ENCODE data around the gene ZFPL1. TPM values are rescaled to one million over a fixed set of nuclear protein-coding genes. Genes with fewer than 3 reads are reported as not detected.

Gene ZFPL1
- total and polyA plus RNA-seq, 4 donors: 34.5 to 45.8 (median 35.2) TPM

GRCh38 chr11:65064847-65065240 lies 19.2 kb upstream of the ZFPL1 start:
- H3K36me3 ChIP-seq (ENCODE audit: control insufficient read depth in 4 of 4, insufficient read depth in 4 of 4, low read length in 4 of 4): no peaks in the 10 kb centered on the region
- TF ChIP-seq CTCF (IDR thresholded peaks at IDR 0.05; ENCODE audit: control extremely low read depth, extremely low read depth): no peak
- DNase-seq (no peak), ATAC-seq (ENCODE audit: insufficient read depth, low FRiP score) (no peak)
- H3K4me3 ChIP-seq: no peak overlapping the region
- WGBS, 2 donors: 90 to 92% methylated on average over 4 of the region's 4 CpGs
- no peak overlapping the region for H3K9ac ChIP-seq (ENCODE audit: insufficient read depth in 1 of 2, low read length in 2 of 2)
- no peaks in the 10 kb centered on the region for H3K4me1 ChIP-seq (ENCODE audit: control insufficient read depth in 5 of 5, insufficient read depth in 5 of 5, low read length in 5 of 5)
- H3K9me3 ChIP-seq (ENCODE audit: control insufficient read depth in 4 of 4, insufficient read depth in 3 of 4, low read length in 3 of 4): no peaks in the 10 kb centered on the region
- H3K27ac ChIP-seq (ENCODE audit: low read depth in 1 of 2, low read length in 1 of 2): no peak overlapping the region
- no peaks in the 10 kb centered on the region for H3K27me3 ChIP-seq (ENCODE audit: control insufficient read depth in 3 of 3, insufficient read depth in 3 of 3, low read length in 2 of 3)

GRCh38 chr11:65065851-65066250 lies 18.2 kb upstream of the ZFPL1 start:
- Histone ChIP-seq H3K27me3 (ENCODE audit: control insufficient read depth in 3 of 3, insufficient read depth in 3 of 3, low read length in 2 of 3) (no peaks in the 10 kb centered on the region), H3K36me3 (ENCODE audit: control insufficient read depth in 4 of 4, insufficient read depth in 4 of 4, low read length in 4 of 4) (no peaks in the 10 kb centered on the region), H3K9me3 (ENCODE audit: control insufficient read depth in 4 of 4, insufficient read depth in 3 of 4, low read length in 3 of 4) (no peaks in the 10 kb centered on the region), H3K27ac (ENCODE audit: low read depth in 1 of 2, low read length in 1 of 2) (no peak overlapping the region), H3K4me1 (ENCODE audit: control insufficient read depth in 5 of 5, insufficient read depth in 5 of 5, low read length in 5 of 5) (no peaks in the 10 kb centered on the region), H3K4me3 (no peak overlapping the region), H3K9ac (ENCODE audit: insufficient read depth in 1 of 2, low read length in 2 of 2) (no peak overlapping the region)
- TF ChIP-seq CTCF (IDR thresholded peaks at IDR 0.05; ENCODE audit: control extremely low read depth, extremely low read depth): no peak
- ATAC-seq (ENCODE audit: insufficient read depth, low FRiP score) (no peak), DNase-seq (no peak)
- WGBS, 2 donors: 87 to 89% methylated on average over 7 of the region's 7 CpGs

GRCh38 chr11:65066315-65066714 lies 17.7 kb upstream of the ZFPL1 start:
- ATAC-seq (ENCODE audit: insufficient read depth, low FRiP score): no peak
- no peak for DNase-seq

More at GRCh38 chr11:65066315-65066714, 17.7 kb upstream of the ZFPL1 start:
- H3K9ac ChIP-seq (ENCODE audit: insufficient read depth in 1 of 2, low read length in 2 of 2): no peak overlapping the region
- H3K4me1 ChIP-seq (ENCODE audit: control insufficient read depth in 5 of 5, insufficient read depth in 5 of 5, low read length in 5 of 5): no peaks in the 10 kb centered on the region
- no peaks in the 10 kb centered on the region for H3K9me3 ChIP-seq (ENCODE audit: control insufficient read depth in 4 of 4, insufficient read depth in 3 of 4, low read length in 3 of 4)
- no peaks in the 10 kb centered on the region for H3K36me3 ChIP-seq (ENCODE audit: control insufficient read depth in 4 of 4, insufficient read depth in 4 of 4, low read length in 4 of 4)
- TF ChIP-seq CTCF (IDR thresholded peaks at IDR 0.05; ENCODE audit: control extremely low read depth, extremely low read depth): no peak
- H3K27me3 ChIP-seq (ENCODE audit: control insufficient read depth in 3 of 3, insufficient read depth in 3 of 3, low read length in 2 of 3): no peaks in the 10 kb centered on the region
- H3K27ac ChIP-seq (ENCODE audit: low read depth in 1 of 2, low read length in 1 of 2): no peak overlapping the region
- no peak overlapping the region for H3K4me3 ChIP-seq
- 81 to 84% methylated on average over 10 to 11 of the region's 11 CpGs for WGBS, 2 donors

Data from lung (tissue), 12 donors.